Left ventricle myocardium superior (tissue), 1 donor: ENCODE results near the gene HOMER3. TPM values are rescaled to one million over a fixed set of nuclear protein-coding genes. Genes with fewer than 3 reads are reported as not detected.

Experiments
- ATAC-seq: fragments of 200-7000 bp; cut with Tn5 transposase; one replicate; pipeline ENCODE4 v1.9.1; 2020; ENCODE audit warnings: mild to moderate bottlenecking, moderate library complexity
- DNase-seq: peaks from one replicate; pipeline ENCODE4 v3.0.0-alpha.2; 2020
- intact Hi-C: fragments of 100-400 bp; cut with micrococcal nuclease; formaldehyde crosslinking; loops from one replicate; pipeline ENCODE4 v1.11.0; 2022
- total RNA-seq: library from RNA; stranded (reverse); fragmentation: NEBNext Ultra II Directional; extraction: Animal tissue kit (Norgen Biotek cat#: 25700); gene quantifications from one replicate; pipeline ENCODE4 v1.2.1, GENCODE V29; 2021
- donor health status: DM: no; HTN: yes; CAD: no; lungs with severe emphysema.

Gene HOMER3
- total RNA-seq, 1 donor from 2014 or later, result 10.4 TPM

DNA sequence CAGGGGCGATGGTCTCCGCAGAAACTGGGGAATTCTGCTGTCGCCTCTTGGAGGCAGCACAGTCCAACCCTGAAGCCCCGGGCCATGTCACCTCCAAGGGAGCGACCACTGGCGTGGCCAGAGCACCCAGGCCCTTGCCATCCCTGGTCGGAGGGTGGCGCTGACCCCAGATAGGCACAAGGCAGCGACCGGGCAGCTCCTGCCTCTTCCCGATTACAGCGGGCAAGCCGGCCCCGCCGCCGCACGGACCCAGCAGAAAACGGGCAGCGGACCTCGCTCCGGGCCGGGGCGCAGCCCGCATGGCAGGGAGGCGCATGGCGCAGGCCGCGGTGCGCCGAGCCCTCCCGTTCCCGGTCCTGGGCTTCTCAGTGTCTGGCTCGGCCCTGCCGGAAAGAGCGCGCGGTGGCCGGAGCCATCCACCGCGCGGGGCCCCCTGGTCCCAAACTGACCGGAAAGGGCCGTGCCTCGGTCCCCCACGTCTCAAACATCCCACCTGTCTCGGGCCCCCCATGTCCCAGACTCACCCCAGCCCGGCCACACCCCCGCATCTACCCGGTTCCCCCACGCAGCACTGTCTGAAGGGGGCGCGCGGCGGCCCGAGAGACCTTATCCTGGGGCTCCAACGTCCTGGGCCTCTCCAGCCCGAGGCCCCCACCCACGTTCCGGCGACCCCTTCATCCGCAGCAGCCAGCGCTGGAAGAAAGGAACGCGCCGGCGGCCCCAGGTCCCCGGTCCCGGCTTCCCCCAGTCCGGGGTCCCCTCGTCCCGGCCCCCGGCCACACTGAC lies 45.8 kb downstream of the HOMER3 start:
- intact Hi-C loops, result no loop called here
- DNase-seq (peak; percentile 56), ATAC-seq (peak; percentile 64)

DNA sequence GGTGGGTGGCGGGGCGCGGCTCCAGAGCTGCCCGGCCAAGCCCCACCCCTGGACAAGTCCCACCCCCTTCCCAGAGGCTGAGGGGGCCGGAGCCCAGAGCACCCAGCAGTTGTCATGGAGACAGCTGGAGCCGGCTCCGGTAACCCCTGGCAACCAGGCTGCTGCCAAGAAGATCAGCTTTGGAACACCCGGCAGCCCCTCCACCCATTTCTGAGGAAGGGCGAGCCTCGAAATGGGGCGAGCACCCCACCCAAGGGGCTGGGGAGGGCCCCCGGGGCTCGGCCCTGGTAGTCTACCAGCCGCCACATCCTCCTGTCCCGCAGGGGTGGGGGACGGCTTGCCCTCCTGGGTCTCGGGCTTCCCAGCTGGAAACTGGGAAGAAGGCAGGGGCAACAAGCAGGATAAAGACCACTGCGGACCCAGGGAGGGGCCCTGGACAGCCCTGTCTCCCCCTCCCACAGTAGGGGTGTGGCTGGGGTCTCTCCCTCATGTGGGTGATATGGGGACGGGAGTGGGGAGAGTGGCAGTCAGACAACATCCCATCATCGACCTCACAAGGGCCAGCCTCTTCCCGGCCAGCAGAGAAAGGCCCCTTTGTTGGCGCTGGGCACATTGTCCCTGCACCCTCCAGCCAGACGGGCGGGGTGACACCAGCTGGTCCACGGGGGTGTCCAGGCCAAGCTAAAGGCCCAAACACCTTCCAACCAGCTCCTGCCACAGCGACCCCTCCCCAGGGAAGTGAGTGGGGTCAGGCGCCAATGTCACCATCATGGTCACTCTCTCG lies 46.6 kb downstream of the HOMER3 start:
- intact Hi-C loops, result no loop called here
- no peak for DNase-seq
- ATAC-seq, result peak; percentile 36

DNA sequence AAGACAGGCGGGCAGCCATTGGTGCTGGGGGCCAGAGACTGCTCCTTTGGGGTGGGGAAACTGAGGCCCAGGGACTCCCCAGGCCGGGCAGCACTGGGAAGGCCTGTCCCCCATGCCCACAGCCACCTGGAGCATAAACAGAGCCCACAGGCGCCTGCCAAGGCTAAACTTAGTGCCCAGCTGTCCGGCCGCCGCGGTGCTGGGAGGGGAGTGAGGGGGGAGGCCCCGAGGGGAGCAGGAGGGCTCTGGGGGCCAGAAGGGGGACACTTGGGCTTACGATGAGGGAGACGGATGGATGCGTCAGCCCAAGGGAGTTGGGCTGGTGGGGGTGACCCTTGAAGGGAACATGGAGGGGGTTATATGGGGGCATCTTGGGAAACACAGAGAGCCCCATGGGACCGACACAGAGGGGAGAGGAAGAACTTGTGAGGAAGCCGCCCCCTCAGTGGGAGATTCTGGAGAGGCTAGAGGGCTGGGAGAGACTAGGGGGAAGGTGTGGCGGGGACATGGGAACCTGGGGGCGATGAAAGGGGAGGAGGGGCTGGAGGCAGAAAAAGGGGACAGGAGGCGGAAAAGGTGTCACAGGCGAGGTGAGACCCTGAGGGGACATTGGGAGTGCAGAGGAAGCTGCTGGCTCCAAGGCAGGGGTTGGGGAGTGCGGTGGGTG lies 47.3 kb downstream of the HOMER3 start:
- ATAC-seq, result peak; percentile 12
- no peak for DNase-seq
- intact Hi-C loops, result no loop called here

DNA sequence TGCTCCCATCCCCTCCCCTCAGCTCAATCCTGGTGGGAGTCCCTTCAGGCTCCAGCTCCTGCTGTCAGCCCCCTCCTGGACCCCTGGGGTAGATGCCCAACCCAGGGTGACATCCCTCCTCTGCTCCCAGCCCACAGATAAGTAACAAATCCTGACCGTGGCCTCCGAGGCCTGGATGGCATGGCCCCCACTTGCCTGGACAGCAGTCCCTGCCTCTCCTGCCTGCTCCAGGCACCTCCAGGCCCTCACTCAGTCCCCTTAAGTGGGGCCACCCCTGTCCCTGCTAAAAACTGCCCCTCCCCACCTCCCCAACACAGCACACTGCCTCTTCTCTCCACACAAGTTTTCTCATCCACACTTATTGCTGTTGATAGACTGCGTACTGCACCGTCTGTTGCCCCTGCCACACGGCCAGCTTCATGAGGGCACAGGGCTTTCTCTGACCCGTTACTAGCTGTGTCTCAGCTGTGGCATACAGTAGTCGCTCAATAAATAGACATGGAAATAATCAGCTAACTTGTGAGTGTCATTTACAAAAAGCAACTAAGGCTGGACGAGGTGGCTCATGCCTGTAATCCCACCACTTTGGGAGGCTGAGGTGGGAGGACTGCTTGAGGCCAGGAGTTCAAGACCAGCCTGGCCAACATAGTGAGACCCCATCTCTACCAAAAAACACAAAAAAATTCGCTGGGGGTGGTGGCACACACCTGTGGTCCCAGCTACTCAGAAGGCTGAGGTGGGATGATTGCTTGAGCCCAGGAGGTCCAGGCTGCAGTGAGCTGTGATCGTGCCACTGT lies 50.9 kb downstream of the HOMER3 start:
- no peak for ATAC-seq
- intact Hi-C loops, result no loop called here

DNA sequence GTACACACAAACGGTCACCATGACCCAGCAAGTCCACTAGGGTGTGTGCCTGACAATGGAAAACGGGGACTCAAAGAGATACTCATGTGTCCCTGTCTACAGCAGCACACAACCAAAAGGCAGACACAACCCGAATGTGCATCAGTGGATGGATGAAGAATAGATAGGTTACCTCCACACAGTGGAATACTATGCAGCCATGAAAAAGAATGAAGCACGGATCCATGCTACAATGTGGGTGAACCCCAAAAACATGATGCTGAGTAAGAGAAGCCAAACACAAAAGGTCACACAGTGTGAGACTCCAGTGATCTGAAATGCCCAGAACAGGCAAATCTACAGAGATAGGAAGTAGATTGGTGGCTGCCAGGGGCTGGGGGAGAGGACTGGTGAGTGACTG lies 54.0 kb downstream of the HOMER3 start:
- no peak for ATAC-seq
- no peak for DNase-seq
- intact Hi-C loops, result no loop called here

More for the DNA sequence above, 50.9 kb downstream of the HOMER3 start:
- DNase-seq, result no peak

DNA sequence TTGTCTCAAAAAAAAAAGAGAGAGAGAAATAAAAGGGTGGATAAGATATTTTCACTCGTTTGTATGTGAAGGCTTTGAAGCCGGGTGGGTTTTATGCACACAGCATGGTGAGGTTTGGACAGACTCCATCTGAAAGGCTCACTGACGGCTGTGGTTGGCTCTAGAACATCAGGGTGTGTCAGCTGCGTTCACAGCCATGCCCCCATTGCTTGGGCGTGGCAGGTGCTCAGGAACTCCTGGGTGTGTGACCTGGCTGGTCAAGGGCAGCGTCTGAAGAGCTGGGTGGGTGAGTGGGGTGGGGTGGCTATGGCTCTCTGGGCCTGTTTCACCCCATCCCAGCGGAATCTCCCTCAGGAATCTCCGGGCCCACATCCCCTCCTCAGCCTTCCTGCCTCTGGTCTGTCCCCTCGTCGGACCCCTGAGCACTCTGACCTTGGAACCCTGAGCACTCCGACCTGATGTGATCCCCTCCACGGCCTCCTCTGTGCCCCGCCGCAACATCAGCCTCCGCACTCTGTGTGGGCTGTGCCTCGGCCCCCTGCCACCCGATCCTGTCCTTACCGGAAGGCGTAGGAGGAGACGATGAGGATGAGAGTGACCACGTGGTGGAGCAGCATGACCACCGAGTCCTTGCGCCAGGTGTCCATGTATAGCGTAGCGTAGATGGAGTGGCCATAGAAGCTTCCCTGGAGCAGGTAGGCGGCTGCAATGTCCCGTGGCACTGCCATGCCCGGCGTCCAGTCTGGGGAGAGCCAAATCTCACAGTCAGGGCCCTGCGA lies 57.3 kb downstream of the HOMER3 start:
- no peak for ATAC-seq
- no peak for DNase-seq

DNA sequence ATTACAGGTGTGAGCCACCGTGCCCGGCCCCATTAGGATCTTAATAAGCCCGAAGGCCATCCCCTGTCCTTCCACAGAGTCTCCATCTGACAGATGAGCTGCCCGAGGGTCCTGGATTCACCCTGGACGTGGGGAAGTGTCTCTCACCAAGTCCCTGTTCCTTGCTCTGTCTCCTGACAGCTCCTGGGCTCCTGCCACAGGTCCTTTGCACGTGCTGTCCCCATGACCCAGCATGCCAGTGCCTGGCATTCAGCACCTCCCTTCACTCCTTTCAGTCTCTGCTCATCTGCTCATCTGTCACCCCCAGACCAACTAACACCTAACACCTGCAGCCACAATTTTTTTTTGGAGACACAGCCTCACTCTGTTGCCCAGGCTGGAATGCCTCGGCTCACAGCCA lies 59.5 kb downstream of the HOMER3 start:
- no peak for DNase-seq
- intact Hi-C loops, result no loop called here
- no peak for ATAC-seq

More for the DNA sequence above, 57.3 kb downstream of the HOMER3 start:
- intact Hi-C loops, result no loop called here

DNA sequence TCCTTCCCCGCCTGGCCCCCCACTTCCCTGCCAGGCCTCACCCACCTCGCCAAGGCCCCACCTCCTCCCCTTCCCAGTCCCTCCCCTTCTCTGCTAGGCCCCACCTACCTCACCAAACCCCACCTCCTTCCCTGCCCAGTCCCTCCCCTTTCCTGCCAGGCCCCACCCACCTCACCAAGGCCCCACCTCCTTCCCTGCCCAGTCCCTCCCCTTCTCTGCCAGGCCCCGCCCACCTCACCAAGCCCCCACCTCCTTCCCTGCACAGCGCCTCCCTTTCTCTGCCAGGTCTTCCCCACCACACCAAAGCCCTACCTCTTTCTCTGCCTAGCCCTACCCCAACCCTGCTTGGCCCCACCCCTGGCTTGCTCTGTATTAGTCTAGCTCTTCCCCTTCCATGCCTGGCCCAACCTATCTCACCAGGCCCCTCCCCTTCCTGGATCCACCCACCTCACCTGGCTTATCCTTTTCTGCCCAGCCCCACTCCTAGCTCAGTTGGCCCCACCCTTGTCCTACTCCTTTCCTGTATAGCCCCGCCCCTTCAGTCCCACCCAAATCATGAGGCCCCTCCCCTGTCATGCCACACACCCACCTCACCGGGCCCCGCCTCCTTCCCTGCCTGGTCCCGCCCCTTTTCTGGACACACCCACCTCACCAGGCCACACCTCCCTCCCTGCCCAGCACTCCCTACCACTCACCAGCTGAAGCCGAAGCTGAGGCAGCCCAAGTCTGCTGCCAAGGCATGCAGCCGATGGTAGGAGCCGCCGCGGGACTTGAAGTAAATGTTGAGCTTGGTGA lies 61.2 kb downstream of the HOMER3 start:
- intact Hi-C loops, result no loop called here
- DNase-seq (no peak), ATAC-seq (peak; percentile 22)

Other genes with a start within 250 kb of the HOMER3 start
- not detected for gene COMP, start 149.9 kb downstream of the HOMER3 start, total RNA-seq
- gene UPF1, start 109.3 kb downstream of the HOMER3 start, total RNA-seq, result 37.3 TPM
- 0.42 TPM for gene CERS1, start 45.1 kb downstream of the HOMER3 start, total RNA-seq
- gene COPE, start 21.8 kb downstream of the HOMER3 start, total RNA-seq, result 140 TPM
- 22.2 TPM for gene DDX49, start 21.5 kb downstream of the HOMER3 start, total RNA-seq
- gene SUGP2, start 92.3 kb upstream of the HOMER3 start, total RNA-seq, result 71.9 TPM
- 12.2 TPM for gene ARMC6, start 92.4 kb upstream of the HOMER3 start, total RNA-seq
- 29.5 TPM for gene SLC25A42, start 122.8 kb upstream of the HOMER3 start, total RNA-seq
- gene TMEM161A, start 197.3 kb upstream of the HOMER3 start, total RNA-seq, result 24.7 TPM
- not detected for gene MEF2B, start 229.0 kb upstream of the HOMER3 start, total RNA-seq